ENCODE results near the gene FUNDC2.

- TF ChIP-seq, protein P1, sequence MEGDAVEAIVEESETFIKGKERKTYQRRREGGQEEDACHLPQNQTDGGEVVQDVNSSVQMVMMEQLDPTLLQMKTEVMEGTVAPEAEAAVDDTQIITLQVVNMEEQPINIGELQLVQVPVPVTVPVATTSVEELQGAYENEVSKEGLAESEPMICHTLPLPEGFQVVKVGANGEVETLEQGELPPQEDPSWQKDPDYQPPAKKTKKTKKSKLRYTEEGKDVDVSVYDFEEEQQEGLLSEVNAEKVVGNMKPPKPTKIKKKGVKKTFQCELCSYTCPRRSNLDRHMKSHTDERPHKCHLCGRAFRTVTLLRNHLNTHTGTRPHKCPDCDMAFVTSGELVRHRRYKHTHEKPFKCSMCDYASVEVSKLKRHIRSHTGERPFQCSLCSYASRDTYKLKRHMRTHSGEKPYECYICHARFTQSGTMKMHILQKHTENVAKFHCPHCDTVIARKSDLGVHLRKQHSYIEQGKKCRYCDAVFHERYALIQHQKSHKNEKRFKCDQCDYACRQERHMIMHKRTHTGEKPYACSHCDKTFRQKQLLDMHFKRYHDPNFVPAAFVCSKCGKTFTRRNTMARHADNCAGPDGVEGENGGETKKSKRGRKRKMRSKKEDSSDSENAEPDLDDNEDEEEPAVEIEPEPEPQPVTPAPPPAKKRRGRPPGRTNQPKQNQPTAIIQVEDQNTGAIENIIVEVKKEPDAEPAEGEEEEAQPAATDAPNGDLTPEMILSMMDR (IDR thresholded peaks at IDR 0.05) = no peak
- no peak for TF ChIP-seq ZFX (IDR thresholded peaks at IDR 0.05; ENCODE audit: borderline replicate concordance)
These were observed 79.3 kb downstream of the FUNDC2 start for GRCh38 chrX:155105919-155106318.

All from 22Rv1 (cell line).